Measurements from ENCODE around the gene PLEKHG3.

Gene PLEKHG3

DNA sequence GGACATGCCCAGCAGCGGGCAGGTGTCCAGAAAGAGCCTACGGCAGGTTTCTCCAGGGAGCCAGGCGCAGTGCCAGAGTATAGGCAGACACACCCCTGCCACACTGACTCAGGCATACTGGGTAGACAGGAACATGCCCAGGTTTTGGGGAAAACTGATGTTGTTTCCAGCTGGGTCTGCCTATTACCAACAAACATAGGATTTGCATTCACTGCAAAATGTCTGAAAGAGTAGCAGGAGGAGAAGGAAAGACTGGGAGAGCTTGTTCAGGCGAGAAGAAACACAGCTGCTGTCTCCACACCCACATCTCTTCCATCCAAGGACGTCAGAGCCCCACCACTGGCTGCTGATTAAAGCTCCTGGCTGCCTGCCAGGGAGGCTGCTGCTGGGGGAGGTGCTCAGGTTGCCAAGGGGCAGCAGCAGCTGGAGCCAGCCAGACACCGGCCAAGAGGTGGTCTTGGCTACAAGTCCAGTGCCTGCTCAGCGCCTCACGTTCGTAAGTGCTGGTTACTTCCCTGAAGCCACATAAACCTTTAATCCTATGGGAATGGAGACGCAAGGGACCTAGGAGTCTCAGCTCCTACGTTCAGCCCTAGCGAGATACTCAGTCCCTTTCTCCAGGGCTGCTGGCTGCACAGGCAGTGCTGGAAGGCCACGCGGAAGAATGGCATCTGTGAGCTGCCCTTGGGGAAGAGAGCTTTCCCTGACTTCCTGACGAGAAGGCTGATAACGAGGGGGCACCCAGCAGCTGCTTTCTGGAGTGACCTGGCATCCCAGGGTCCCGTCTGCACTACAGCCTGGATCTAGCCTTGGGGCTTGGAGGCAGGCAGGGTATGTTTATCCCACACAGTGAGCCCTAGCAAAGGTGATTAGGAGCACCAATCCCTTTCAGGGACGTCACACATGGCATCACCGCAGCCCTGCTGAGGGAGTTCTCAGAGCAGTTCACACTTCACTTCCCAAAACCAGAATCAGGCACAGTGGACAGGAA, 58.1 kb downstream of the PLEKHG3 start:
- Mint-ChIP-seq H3K27me3 (no peaks in the 10 kb centered on the region), H3K36me3 (ENCODE audit: low read depth) (no peaks in the 10 kb centered on the region), H3K27ac (no peak overlapping the region), H3K4me3 (no peak overlapping the region), H3K4me1 (ENCODE audit: low read depth) (peaks cover 22% of the 10 kb centered on the region), H3K9me3 (no peaks in the 10 kb centered on the region)

DNA sequence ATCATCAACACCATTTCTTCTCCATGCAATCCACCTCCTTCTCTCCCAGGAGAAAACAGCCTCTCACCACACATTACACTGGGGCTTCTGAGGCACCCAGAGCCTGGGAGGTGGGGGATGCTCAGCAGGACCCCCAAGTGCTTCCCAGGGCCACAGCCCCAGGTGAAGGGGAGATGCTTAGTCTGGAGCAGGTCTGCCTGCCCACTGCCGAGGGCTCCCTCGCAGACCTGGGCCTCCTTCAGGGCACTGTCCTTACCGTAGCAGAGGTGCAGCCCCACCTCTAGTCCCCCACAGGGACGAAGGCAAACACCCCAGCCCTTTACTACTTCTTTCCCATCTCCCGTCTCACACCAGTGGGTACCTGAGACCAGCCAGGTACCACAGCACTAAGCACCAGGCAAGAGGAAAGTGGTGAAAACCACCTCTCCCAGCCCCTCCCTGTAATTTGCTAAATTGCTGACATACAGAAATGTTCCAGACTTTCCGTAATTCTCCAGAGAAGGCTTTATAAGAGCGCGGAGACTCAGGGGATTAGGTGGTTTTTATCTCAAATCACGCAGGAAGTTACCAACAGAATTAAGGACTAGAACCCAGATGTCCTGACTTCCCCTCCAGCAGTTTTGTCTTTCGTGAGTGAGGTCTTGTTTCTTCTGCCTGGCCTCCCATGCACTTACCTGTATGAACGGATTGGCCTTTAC, 59.0 kb downstream of the PLEKHG3 start:
- H3K27me3 Mint-ChIP-seq = no peaks in the 10 kb centered on the region
- H3K4me1 Mint-ChIP-seq (ENCODE audit: low read depth) = peaks cover 22% of the 10 kb centered on the region
- no peak overlapping the region for H3K27ac Mint-ChIP-seq
- H3K4me3 Mint-ChIP-seq = no peak overlapping the region
- no peaks in the 10 kb centered on the region for H3K9me3 Mint-ChIP-seq
- H3K36me3 Mint-ChIP-seq (ENCODE audit: low read depth) = no peaks in the 10 kb centered on the region

DNA sequence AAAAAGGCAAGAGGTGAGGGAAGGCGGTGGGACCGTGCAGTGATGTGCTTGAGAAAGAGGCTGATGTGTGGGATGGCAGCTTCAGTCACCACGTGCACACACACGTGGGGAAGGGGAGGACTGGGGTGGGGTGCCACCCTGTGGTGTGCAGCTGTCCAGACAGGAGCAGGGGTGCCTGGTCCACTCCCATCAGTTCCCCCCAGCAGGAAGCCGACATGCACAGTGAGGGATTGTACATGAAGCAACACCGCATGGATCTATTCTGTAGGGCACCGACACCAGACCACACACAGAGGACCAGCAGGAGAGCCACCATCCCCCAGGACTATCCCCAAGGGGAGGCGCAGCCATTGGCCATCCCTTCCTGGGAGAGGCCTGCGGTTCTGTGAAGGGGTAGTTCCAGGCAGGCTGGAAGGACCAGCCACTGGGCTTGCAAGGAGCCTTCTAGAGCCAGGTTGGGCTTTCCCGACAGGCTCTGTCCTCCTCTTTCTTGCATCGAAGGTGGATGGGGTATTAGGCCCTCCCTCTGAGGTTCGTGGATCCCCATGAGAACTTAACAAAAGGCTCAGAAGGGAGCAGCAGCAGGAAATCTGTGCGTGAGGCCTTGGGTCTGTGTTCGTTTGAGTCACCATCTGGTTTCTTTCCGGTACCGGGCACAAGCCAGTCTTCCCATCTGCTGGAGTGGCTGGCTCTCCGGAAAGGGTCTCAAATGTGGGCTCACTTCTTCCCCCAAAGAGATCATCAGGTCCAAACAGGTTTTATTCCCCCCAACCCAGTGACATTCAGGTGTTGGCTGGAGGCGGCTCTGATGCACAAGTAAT, 59.8 kb downstream of the PLEKHG3 start:
- Mint-ChIP-seq H3K27me3 (no peaks in the 10 kb centered on the region), H3K27ac (no peak overlapping the region), H3K4me3 (no peak overlapping the region)

DNA sequence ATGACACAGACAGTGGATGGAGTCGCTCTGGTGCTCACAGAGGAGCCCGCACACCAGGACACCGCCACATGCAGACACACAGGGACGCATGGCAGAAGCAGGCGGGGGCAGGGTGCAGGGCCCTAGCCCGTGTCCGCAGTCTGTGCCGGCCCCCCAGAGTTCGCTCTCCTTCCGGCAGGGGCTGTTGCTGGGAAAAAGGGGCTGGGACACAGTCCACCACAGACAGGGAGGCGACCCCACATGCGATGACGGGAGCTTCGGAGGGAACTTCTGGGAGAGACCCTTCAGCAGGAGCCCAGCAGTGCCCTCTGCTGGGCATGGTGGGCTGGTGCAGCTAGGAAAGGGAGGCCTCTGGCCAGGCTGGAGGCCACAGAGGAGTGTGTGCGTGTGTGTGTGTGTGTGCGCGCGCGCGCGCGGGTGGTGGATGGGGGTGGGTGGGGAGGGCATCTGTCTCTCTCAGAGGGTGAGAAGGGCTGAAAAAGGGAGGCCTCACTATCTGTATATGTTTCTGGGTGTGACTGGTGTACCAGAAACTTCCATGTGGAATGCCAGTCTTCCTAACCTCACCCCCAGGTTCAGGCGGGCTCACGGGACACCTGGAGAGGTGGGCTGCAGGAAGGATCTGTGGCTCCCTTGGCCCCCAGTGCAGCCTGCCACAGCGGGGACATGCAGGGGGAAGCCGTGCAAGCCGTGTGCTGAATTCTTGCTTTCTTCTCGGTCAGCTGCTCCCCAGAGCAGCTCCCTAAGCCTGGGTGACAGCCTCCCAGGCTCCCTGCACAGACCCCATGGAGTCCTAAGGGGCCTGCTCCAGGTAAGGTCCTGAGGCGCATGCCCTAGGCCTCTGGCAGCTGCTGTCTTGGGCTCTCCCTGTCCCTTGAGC, 60.7 kb downstream of the PLEKHG3 start:
- H3K9me3 Mint-ChIP-seq = no peaks in the 10 kb centered on the region
- H3K4me1 Mint-ChIP-seq (ENCODE audit: low read depth) = peaks cover 18% of the 10 kb centered on the region
- no peaks in the 10 kb centered on the region for H3K27me3 Mint-ChIP-seq
- H3K36me3 Mint-ChIP-seq (ENCODE audit: low read depth) = no peaks in the 10 kb centered on the region
- no peak overlapping the region for H3K4me3 Mint-ChIP-seq
- no peak overlapping the region for H3K27ac Mint-ChIP-seq

More for the DNA sequence above, 59.8 kb downstream of the PLEKHG3 start:
- no peaks in the 10 kb centered on the region for H3K9me3 Mint-ChIP-seq
- no peaks in the 10 kb centered on the region for H3K36me3 Mint-ChIP-seq (ENCODE audit: low read depth)
- H3K4me1 Mint-ChIP-seq (ENCODE audit: low read depth) = peaks cover 22% of the 10 kb centered on the region

DNA sequence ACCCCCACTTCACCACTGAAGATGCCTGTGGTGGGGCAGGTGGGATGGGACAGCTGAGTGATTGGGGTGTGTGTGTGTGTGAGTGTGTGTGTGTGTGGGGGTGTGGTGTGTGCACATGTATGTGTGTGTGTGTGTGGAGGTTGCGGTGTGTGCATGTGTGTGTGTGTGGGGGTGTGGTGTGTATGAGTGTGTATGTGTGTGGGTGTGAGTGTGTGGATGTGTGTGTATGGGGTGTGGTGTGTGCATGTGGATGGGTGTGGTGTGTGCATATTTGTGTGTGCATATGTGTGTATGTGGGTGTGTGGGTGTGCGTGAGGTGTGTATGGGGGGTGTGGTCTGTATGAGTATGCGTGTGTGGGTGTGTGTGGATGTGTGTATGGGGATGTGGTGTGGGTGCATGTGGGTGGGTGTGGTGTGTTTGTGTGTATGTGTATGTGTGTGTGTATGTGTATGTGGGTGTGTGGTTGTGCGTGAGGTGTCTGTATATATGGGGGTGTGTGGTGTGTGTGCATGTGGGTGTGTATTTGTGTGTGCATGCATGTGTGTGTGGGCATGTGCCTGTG, 61.6 kb downstream of the PLEKHG3 start:
- H3K4me1 Mint-ChIP-seq (ENCODE audit: low read depth) = peaks cover 18% of the 10 kb centered on the region
- H3K27me3 Mint-ChIP-seq = no peaks in the 10 kb centered on the region
- H3K36me3 Mint-ChIP-seq (ENCODE audit: low read depth) = no peaks in the 10 kb centered on the region
- H3K27ac Mint-ChIP-seq = no peak overlapping the region
- H3K9me3 Mint-ChIP-seq = no peaks in the 10 kb centered on the region
- no peak overlapping the region for H3K4me3 Mint-ChIP-seq

DNA sequence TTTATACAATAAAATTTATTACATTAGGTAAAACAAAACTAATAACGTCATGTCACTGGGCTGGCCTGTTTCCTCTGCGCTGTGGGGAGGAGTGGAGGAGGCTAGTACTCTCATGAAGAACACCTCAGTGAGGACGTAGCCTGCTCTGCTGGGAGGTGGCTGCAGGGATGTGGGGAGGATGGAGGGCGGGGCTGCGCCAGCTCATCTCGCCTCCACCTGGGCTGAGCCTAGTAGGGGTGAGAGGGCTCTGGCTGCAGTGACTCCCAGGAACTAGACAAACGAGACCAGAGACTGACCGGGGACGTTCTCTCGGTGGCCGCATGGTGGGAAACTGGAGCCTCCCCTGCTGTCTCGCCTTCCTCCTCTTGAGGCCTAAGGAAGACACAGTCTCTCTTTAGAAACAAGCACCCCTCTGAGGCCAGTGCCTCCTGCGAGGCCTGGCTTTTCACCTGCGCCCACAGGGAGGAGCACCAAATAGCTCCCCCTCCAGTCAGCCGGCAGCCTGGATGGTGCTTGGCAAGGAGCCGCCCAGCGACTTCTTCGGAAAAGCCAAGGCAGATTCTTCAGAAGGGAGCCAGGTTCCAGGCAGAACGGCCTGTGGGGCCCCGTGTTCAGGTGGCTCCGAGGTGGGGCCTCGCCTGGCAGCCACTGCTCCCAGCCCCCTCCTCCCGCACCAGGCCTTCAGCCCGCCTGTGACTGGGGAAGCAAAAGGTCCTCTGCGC, 62.4 kb downstream of the PLEKHG3 start:
- Mint-ChIP-seq H3K27me3 (no peaks in the 10 kb centered on the region), H3K4me1 (ENCODE audit: low read depth) (peaks cover 18% of the 10 kb centered on the region), H3K27ac (no peak overlapping the region), H3K9me3 (no peaks in the 10 kb centered on the region), H3K36me3 (ENCODE audit: low read depth) (no peaks in the 10 kb centered on the region), H3K4me3 (no peak overlapping the region)

DNA sequence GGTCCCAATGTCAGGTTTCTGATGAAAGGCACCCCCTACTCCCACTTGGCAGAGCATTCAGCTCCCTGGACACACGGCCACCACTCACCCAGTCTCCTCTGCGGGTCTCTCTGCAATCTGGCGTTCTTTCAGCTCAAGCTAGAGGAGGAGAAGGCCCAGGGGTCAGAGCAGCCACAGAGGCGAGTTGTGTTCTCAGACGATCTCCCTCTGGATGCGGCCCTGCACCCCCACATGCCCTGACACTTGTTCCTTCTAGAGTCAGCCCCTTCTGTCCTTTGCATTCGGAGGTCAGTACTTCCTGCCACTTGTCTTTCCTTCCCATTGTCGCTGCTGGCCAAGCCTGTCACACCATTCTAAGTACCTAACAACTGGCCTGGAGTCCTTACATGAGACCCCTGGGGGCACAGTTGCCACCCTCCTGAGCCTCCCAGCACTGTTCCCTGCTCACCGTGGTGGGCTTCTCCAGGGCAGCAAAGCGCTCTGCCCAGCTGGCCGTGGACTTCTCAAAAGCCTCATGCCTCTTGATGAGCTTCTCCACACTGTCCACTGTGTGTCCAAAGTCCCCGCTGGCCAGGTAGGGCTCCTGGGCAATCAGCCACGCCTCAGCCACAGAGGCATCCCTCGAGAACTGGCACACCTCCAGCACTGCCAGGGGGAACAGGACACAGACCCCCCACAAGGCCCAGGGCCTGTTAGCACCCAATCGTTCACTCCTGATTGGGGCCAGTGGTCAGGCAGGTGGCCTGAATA, 63.2 kb downstream of the PLEKHG3 start:
- no peak overlapping the region for H3K27ac Mint-ChIP-seq
- H3K27me3 Mint-ChIP-seq = no peaks in the 10 kb centered on the region
- H3K36me3 Mint-ChIP-seq (ENCODE audit: low read depth) = no peaks in the 10 kb centered on the region
- peaks cover 13% of the 10 kb centered on the region for H3K4me1 Mint-ChIP-seq (ENCODE audit: low read depth)
- H3K4me3 Mint-ChIP-seq = no peak overlapping the region
- H3K9me3 Mint-ChIP-seq = no peaks in the 10 kb centered on the region

DNA sequence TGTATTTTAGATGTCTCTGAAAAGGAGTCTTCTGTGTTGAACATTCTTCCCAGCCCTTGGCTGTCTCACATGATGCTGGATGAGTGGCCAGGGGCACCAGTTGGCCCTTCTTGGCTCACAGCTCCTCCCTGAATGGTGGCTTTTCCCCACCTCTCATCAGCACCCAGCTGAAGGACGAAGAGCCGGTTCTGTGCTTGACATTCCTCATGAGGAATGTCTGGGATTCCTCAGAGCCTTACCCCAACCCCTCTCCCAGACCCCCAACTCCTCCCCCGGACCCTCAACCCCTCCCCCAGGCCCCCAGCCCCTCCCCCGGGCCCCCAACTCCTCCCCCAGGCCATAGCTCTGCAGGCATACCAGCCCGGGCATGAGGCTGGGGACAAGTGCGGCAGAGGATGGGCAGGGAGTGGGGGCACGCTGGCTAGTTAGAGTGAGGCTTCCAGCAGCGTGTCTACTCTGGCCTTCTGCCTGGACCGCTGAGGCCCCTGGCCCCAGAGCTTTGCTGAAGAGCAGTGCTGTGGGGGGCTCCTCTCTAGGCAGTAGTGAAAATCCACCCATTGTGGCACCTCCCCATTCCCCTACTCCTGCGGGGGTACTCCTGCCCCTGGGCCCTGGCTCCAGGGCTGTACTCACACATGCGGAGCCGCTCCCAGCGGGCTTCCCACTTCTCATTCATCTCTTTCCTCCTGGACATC, 64.3 kb downstream of the PLEKHG3 start:
- H3K9me3 Mint-ChIP-seq = no peaks in the 10 kb centered on the region
- H3K4me3 Mint-ChIP-seq = no peak overlapping the region
- no peaks in the 10 kb centered on the region for H3K27me3 Mint-ChIP-seq
- peaks cover 12% of the 10 kb centered on the region for H3K4me1 Mint-ChIP-seq (ENCODE audit: low read depth)
- no peaks in the 10 kb centered on the region for H3K36me3 Mint-ChIP-seq (ENCODE audit: low read depth)
- no peak overlapping the region for H3K27ac Mint-ChIP-seq

DNA sequence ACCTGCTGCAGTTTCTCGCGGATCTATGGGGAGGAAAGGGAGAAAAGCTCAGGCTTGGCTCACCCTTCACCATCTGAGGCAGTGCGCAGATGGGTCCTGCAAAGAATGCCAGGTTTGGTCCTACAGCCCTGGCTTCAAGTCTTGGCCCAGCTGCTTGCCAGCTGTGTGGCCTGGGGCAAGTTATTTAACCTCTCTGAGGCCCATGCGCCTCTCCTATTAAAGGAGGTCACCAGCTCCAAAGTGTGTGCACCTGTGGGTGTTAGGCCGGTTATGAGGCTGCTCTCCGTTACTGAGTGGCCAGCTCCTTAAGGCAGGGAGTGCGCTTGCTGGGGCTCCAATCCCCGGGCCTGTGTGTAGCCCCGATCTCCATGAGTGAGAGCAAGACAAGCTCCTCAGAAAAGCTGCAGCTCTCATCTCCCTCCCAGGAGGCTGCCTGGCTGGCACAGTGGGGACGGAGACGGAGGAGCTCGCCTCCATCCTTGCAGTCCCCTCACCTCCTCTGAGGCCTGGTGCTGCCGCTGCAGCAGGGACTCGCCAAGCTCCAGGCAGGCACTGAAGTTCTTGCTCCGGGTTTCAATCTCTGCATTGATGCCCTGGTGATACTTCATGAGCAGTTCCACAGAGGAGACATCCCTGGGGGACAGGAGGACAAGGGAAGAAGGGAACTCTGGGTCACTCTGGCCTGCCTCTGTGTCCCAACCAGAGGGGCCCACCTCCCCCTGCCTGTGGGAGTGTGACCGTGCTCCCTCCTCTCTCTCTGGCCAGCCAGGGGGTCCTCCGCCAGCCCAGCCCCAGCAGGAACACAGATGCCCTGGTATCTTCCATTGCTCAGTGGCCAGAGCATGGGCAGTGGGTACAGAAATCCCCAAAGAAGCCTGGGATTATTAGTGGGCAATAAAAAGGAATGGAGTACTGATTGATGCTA, 65.1 kb downstream of the PLEKHG3 start:
- Mint-ChIP-seq H3K27me3 (no peaks in the 10 kb centered on the region), H3K4me1 (ENCODE audit: low read depth) (peaks cover 4% of the 10 kb centered on the region), H3K27ac (no peak overlapping the region)

DNA sequence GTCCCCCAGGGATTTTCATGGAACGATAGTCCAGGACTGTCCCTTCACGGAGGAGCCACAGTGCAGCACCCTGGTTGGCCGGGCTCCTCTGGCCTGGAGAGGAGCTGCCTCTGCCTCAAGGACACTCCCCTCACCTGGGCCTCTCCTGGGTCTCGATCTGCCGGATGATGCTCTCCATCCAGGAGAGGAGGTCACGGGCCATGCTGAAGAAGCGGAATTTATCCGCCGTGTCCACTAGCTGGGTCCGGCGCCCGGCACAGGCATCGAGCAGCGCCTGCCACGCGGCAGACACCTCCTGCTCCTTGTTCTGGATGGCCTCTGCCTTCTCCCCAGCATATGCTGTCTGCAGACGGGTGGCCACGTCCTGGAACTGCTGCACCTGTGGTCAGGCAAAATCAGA, 66.5 kb downstream of the PLEKHG3 start:
- no peaks in the 10 kb centered on the region for H3K9me3 Mint-ChIP-seq
- no peaks in the 10 kb centered on the region for H3K27me3 Mint-ChIP-seq
- H3K27ac Mint-ChIP-seq = no peak overlapping the region
- H3K4me1 Mint-ChIP-seq (ENCODE audit: low read depth) = no peaks in the 10 kb centered on the region
- H3K36me3 Mint-ChIP-seq (ENCODE audit: low read depth) = no peaks in the 10 kb centered on the region
- H3K4me3 Mint-ChIP-seq = no peak overlapping the region

More for the DNA sequence above, 65.1 kb downstream of the PLEKHG3 start:
- no peak overlapping the region for H3K4me3 Mint-ChIP-seq
- H3K36me3 Mint-ChIP-seq (ENCODE audit: low read depth) = no peaks in the 10 kb centered on the region
- no peaks in the 10 kb centered on the region for H3K9me3 Mint-ChIP-seq

DNA sequence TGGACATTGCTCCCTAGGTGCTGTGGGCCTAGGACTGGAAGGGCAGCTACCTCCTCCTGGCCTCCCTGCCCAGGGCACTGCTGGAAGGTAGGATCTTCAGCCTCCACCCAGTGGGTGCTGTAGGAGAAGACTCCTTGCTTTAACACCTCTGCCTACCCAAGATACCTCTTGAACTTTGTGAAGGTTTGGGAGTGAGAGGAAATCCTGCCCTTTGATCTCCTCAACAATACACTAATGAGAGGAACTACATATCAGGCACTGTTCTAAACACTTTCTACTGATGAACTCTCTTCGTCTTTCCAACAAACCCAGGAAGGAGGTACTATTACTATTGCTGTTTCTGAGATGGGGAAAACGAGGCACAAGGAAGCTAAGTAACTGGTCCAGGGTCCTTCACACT, 66.9 kb downstream of the PLEKHG3 start:
- Mint-ChIP-seq H3K4me1 (ENCODE audit: low read depth) (no peaks in the 10 kb centered on the region), H3K27ac (no peak overlapping the region), H3K36me3 (ENCODE audit: low read depth) (no peaks in the 10 kb centered on the region), H3K9me3 (no peaks in the 10 kb centered on the region), H3K4me3 (no peak overlapping the region), H3K27me3 (no peaks in the 10 kb centered on the region)

All from stimulated activated naive CD8-positive, alpha-beta T cell treated with anti-CD3 and anti-CD28 coated beads, Interleukin-15, Interleukin-2, amounts not matched to agents 100 ng/mL and 50 ng/mL, for 24 hours (primary cell).